HepG2 (cell line): ENCODE measurements around the gene COBLL1.

ENCODE experiments used
- TP53 ChIP-seq: sonication (generic); formaldehyde crosslinking; conservative IDR thresholded peaks from 2 replicates; pipeline ENCODE4 v1.4.0; 2020; ENCODE audit warnings: missing genetic modification reagents
- TRIM24 ChIP-seq: sonication (generic); formaldehyde crosslinking; IDR thresholded peaks from 2 replicates; pipeline ENCODE4 v1.8.0; 2022; ENCODE audit warnings: mild to moderate bottlenecking, missing genetic modification reagents
- ZNF33B ChIP-seq: sonication (generic); formaldehyde crosslinking; IDR thresholded peaks from 2 replicates; pipeline ENCODE4 v1.5.1; 2020; ENCODE audit warnings: mild to moderate bottlenecking, missing genetic modification reagents
- ZNF460 ChIP-seq: sonication (generic); formaldehyde crosslinking; IDR thresholded peaks from 2 replicates; pipeline ENCODE4 v1.5.1; 2020; ENCODE audit warnings: missing genetic modification reagents, mild to moderate bottlenecking, borderline replicate concordance
- TF ChIP-seq, protein P1 (sequence below): sonication (generic); formaldehyde crosslinking; IDR thresholded peaks from 2 replicates; pipeline ENCODE4 v1.4.0; 2020; ENCODE audit warnings: missing genetic modification reagents
- TF ChIP-seq, protein P2 (sequence below): sonication (generic); formaldehyde crosslinking; IDR thresholded peaks from 2 replicates; pipeline ENCODE4 v1.5.0; 2020; ENCODE audit warnings: mild to moderate bottlenecking, missing genetic modification reagents, moderate library complexity

- TF ChIP-seq, protein P1, sequence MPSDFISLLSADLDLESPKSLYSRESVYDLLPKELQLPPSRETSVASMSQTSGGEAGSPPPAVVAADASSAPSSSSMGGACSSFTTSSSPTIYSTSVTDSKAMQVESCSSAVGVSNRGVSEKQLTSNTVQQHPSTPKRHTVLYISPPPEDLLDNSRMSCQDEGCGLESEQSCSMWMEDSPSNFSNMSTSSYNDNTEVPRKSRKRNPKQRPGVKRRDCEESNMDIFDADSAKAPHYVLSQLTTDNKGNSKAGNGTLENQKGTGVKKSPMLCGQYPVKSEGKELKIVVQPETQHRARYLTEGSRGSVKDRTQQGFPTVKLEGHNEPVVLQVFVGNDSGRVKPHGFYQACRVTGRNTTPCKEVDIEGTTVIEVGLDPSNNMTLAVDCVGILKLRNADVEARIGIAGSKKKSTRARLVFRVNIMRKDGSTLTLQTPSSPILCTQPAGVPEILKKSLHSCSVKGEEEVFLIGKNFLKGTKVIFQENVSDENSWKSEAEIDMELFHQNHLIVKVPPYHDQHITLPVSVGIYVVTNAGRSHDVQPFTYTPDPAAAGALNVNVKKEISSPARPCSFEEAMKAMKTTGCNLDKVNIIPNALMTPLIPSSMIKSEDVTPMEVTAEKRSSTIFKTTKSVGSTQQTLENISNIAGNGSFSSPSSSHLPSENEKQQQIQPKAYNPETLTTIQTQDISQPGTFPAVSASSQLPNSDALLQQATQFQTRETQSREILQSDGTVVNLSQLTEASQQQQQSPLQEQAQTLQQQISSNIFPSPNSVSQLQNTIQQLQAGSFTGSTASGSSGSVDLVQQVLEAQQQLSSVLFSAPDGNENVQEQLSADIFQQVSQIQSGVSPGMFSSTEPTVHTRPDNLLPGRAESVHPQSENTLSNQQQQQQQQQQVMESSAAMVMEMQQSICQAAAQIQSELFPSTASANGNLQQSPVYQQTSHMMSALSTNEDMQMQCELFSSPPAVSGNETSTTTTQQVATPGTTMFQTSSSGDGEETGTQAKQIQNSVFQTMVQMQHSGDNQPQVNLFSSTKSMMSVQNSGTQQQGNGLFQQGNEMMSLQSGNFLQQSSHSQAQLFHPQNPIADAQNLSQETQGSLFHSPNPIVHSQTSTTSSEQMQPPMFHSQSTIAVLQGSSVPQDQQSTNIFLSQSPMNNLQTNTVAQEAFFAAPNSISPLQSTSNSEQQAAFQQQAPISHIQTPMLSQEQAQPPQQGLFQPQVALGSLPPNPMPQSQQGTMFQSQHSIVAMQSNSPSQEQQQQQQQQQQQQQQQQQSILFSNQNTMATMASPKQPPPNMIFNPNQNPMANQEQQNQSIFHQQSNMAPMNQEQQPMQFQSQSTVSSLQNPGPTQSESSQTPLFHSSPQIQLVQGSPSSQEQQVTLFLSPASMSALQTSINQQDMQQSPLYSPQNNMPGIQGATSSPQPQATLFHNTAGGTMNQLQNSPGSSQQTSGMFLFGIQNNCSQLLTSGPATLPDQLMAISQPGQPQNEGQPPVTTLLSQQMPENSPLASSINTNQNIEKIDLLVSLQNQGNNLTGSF (CRISPR knock-in tag), result no peak
- TF ChIP-seq, protein P2, sequence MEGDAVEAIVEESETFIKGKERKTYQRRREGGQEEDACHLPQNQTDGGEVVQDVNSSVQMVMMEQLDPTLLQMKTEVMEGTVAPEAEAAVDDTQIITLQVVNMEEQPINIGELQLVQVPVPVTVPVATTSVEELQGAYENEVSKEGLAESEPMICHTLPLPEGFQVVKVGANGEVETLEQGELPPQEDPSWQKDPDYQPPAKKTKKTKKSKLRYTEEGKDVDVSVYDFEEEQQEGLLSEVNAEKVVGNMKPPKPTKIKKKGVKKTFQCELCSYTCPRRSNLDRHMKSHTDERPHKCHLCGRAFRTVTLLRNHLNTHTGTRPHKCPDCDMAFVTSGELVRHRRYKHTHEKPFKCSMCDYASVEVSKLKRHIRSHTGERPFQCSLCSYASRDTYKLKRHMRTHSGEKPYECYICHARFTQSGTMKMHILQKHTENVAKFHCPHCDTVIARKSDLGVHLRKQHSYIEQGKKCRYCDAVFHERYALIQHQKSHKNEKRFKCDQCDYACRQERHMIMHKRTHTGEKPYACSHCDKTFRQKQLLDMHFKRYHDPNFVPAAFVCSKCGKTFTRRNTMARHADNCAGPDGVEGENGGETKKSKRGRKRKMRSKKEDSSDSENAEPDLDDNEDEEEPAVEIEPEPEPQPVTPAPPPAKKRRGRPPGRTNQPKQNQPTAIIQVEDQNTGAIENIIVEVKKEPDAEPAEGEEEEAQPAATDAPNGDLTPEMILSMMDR, result no peak
- TF ChIP-seq TRIM24 (no peak), TP53 (CRISPR knock-in tag) (no peak), ZNF33B (CRISPR knock-in tag) (no peak), ZNF460 (CRISPR knock-in tag) (no peak)
Observed at GRCh38 chr2:164831180-164831579, 10.4 kb downstream of the COBLL1 start.
